Measurements from ENCODE around the gene FLOT1. TPM values are rescaled to one million over a fixed set of nuclear protein-coding genes. Genes with fewer than 3 reads are reported as not detected.

Gene FLOT1
- total RNA-seq, 1 experiment from 2014 or later, result 111 TPM

DNA sequence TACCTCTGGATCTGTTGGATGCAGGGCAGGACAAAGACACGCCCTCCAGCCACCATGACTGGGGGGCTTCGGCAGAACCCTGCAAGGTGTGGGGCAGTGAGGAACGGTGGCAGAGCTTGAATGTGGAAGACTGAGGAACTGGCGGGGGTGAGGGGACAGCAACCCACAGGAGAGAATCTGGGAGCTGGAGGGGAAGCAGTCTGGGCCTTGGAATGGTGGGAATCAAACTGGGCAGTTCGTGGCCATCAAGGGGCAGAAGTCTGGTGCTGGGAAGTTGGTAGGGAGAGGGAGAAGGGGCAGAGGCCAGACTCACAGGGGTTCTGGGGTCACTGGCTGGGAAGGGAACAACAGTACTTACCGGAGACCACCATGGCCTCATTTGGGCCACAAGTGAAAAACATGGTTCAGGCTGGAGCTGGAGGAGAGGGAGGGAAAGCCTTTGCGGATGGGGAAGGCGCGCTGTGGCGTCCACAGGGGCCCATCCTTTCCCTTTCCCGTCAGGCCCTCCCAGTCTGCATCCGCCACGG lies 635 bp downstream of the FLOT1 start:
- peak overlapping the region; percentile 95 for H3K9ac ChIP-seq (ENCODE audit: extremely low read depth, insufficient read length, low read length)
- H3K23ac ChIP-seq (ENCODE audit: insufficient read length, low read depth, low read length), result no peak overlapping the region
- peak overlapping the region; percentile 37 to 94 (median 82) for H3K27ac Mint-ChIP-seq
- no peak overlapping the region for H2BK12ac ChIP-seq (ENCODE audit: insufficient read length, low read depth, low read length)
- peaks cover 13% of the 10 kb centered on the region; the same call in 1 of the 2 replicates for H3K79me2 ChIP-seq (ENCODE audit: insufficient read depth, low read length)
- peaks cover 2% of the 10 kb centered on the region for H4K20me1 ChIP-seq (ENCODE audit: control insufficient read depth, insufficient read depth, insufficient read length)
- no peak for DNase-seq
- peak overlapping the region; percentile 91 for H3K4me2 ChIP-seq (ENCODE audit: insufficient read depth, insufficient read length, low read length)
- H3K27me3 Mint-ChIP-seq (ENCODE audit: low read depth), result peaks cover 3% of the 10 kb centered on the region; the same call in 1 of the 2 replicates
- H2BK5ac ChIP-seq (ENCODE audit: insufficient read length, low read length), result no peak overlapping the region
- no peaks in the 10 kb centered on the region; a peak in 3 of 5 replicates for H3K9me3 Mint-ChIP-seq
- H4K8ac ChIP-seq (replicated peaks; ENCODE audit: insufficient read length, low read depth, low read length), result no peak overlapping the region
- H3K9me3 ChIP-seq (ENCODE audit: control insufficient read depth, low read depth, low read length), result no peaks in the 10 kb centered on the region
- H3K4ac ChIP-seq (ENCODE audit: low read depth, low read length), result no peak overlapping the region
- no peak overlapping the region for H4K91ac ChIP-seq (ENCODE audit: insufficient read length, low read depth, low read length)
- H2BK20ac ChIP-seq (ENCODE audit: low read depth, low read length, poor library complexity, severe bottlenecking), result no peak overlapping the region
- H4K5ac ChIP-seq (ENCODE audit: insufficient read length, low read depth, low read length), result no peak overlapping the region
- peaks cover 24 to 25% of the 10 kb centered on the region in 2 experiments for H3K4me1 Mint-ChIP-seq
- peaks cover 46 to 54% (median 48%) of the 10 kb centered on the region in 3 experiments for H3K36me3 Mint-ChIP-seq (ENCODE audit: insufficient read depth in 1 of 3, low read depth in 3 of 3)
- no peak overlapping the region for H2BK15ac ChIP-seq (ENCODE audit: low read depth, low read length)
- H3K27me3 ChIP-seq (ENCODE audit: insufficient read depth, low read length), result no peaks in the 10 kb centered on the region; the same call in 1 of the 2 replicates
- H3K79me1 ChIP-seq (ENCODE audit: insufficient read depth, low read depth, low read length, poor library complexity, severe bottlenecking), result peaks cover 6% of the 10 kb centered on the region
- peaks cover 2% of the 10 kb centered on the region; the same call in 1 of the 2 replicates for H3K4me1 ChIP-seq (ENCODE audit: insufficient read depth, low read length)
- peak overlapping the region; percentile 67 for H3K14ac ChIP-seq (ENCODE audit: insufficient read depth, low read length)
- H3K56ac ChIP-seq (ENCODE audit: insufficient read length, low read depth, low read length), result no peak overlapping the region
- H2AK5ac ChIP-seq (ENCODE audit: insufficient read length, low read length), result no peak overlapping the region
- peak overlapping the region; percentile 77 for H3K18ac ChIP-seq (ENCODE audit: insufficient read length, low read depth, low read length)
- peaks cover 17% of the 10 kb centered on the region for H3K23me2 ChIP-seq (ENCODE audit: insufficient read length, low read depth, low read length, poor library complexity, severe bottlenecking)
- no peak overlapping the region for H2BK120ac ChIP-seq (ENCODE audit: low read depth, low read length, poor library complexity, severe bottlenecking)
- peak overlapping the region; percentile 94 to 95 for H3K4me3 Mint-ChIP-seq
- no peak overlapping the region for H2AFZ ChIP-seq (ENCODE audit: low read length)
- H3K27ac ChIP-seq (ENCODE audit: insufficient read length, low read depth, low read length), result no peak overlapping the region
- H3T11ph ChIP-seq (ENCODE audit: low read length), result no peak overlapping the region
- TF ChIP-seq, protein P1, sequence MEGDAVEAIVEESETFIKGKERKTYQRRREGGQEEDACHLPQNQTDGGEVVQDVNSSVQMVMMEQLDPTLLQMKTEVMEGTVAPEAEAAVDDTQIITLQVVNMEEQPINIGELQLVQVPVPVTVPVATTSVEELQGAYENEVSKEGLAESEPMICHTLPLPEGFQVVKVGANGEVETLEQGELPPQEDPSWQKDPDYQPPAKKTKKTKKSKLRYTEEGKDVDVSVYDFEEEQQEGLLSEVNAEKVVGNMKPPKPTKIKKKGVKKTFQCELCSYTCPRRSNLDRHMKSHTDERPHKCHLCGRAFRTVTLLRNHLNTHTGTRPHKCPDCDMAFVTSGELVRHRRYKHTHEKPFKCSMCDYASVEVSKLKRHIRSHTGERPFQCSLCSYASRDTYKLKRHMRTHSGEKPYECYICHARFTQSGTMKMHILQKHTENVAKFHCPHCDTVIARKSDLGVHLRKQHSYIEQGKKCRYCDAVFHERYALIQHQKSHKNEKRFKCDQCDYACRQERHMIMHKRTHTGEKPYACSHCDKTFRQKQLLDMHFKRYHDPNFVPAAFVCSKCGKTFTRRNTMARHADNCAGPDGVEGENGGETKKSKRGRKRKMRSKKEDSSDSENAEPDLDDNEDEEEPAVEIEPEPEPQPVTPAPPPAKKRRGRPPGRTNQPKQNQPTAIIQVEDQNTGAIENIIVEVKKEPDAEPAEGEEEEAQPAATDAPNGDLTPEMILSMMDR (conservative IDR thresholded peaks at IDR 0.05), result no peak
- WGBS (ENCODE audit: extremely low coverage, insufficient read length, low lambda C conversion rate), result no CpG with 5 or more reads among the region's 13 CpGs

All from H9 (cell line).